Endothelial cell of umbilical vein (primary cell): ENCODE data around the gene ITGB3. TPM values are rescaled to one million over a fixed set of nuclear protein-coding genes. Genes with fewer than 3 reads are reported as not detected.

Experiments used
- BruUV-seq: library from RNA; stranded (reverse); fragments of 400-500 nt; replicated peaks from 2 replicates; lab custom pipeline; 2021; lab: Mats Ljungman, UMichigan
- CTCF ChIA-PET: fragments of 300-600, 350-600 bp; sonication (Branson Sonifier 250); formaldehyde crosslinking; loops from one replicate; lab custom pipeline; 2021; ENCODE audit warnings: antibody characterized with exemption, inconsistent platforms; lab: Charles Lee
- POLR2A ChIA-PET: fragments of 300-600, 350-600 bp; sonication (Branson Sonifier 250); formaldehyde crosslinking; loops from one replicate; lab custom pipeline; 2021; ENCODE audit warnings: antibody characterized with exemption, inconsistent platforms; lab: Charles Lee
- DNase-seq: peaks from one replicate; pipeline ENCODE4 v3.0.0-alpha.2; 2011; ENCODE audit warnings: low read depth, low spot score
- FAIRE-seq: peaks from 2 replicates; lab custom pipeline; 2011; peaks lifted over from hg19 to GRCh38; lab: Jason Lieb, UNC
- H2AFZ ChIP-seq: 2 replicates; pipeline ENCODE4 v1.6.0; 2012; ENCODE audit warnings: low read depth, low read length, control low read depth, inconsistent platforms
- H3K27ac ChIP-seq: 2 replicates; pipeline ENCODE4 v1.5.1; 2011; ENCODE audit warnings: low read depth, mild to moderate bottlenecking, control low read depth, low read length, moderate library complexity; ENCODE audit not compliant: insufficient read depth
- H3K27me3 ChIP-seq, 2 experiments: 2 replicates each; pipeline versions ENCODE4 v1.6.0 to v1.6.1; 2011; ENCODE audit warnings: low read length in 2 of 2, mixed read lengths in 1 of 2; ENCODE audit not compliant: control insufficient read depth in 2 of 2, insufficient read depth in 2 of 2
- H3K36me3 ChIP-seq, 2 experiments: 2 replicates in 1 of 2; 3 replicates in 1 of 2; pipeline ENCODE4 v1.5.1; 2011; ENCODE audit warnings: low read length in 2 of 2, mild to moderate bottlenecking in 1 of 2, moderate library complexity in 1 of 2; ENCODE audit not compliant: control insufficient read depth in 2 of 2, insufficient read depth in 2 of 2; ENCODE audit errors: extremely low read depth in 1 of 2
- H3K4me1 ChIP-seq: 3 replicates; pipeline ENCODE4 v1.5.1; 2011; ENCODE audit warnings: mild to moderate bottlenecking, low read length; ENCODE audit not compliant: control insufficient read depth, insufficient read depth; ENCODE audit errors: extremely low read depth
- H3K4me2 ChIP-seq: 2 replicates; pipeline ENCODE4 v1.6.1; 2011; ENCODE audit warnings: low read length, control low read depth, mixed read lengths; ENCODE audit not compliant: insufficient read depth
- H3K4me3 ChIP-seq, 3 experiments: fragments of 200-600 bp in 1 of 3; sonication (generic), shearing (Covaris generic) in 1 of 3; replicated peaks in 1 of 3; 2 replicates each; pipeline ENCODE4 v1.5.1; 2011 to 2016; ENCODE audit warnings: control low read depth in 3 of 3, low read length in 3 of 3, mild to moderate bottlenecking in 2 of 3, inconsistent platforms in 1 of 3, low read depth in 1 of 3, moderate library complexity in 1 of 3; ENCODE audit not compliant: insufficient read depth in 1 of 3
- H3K79me2 ChIP-seq: 2 replicates; pipeline ENCODE4 v1.6.0; 2012; ENCODE audit warnings: low read length, inconsistent platforms; ENCODE audit not compliant: control insufficient read depth, insufficient read depth
- H3K9ac ChIP-seq: replicated peaks from 2 replicates; pipeline ENCODE3; 2011; ENCODE audit warnings: low read length, control low read depth; ENCODE audit not compliant: insufficient read depth; ENCODE audit errors: extremely low read depth
- H3K9me1 ChIP-seq: replicated peaks from 3 replicates; pipeline ENCODE4 v1.6.0; 2011; ENCODE audit warnings: mild to moderate bottlenecking, low read length; ENCODE audit not compliant: control insufficient read depth, insufficient read depth; ENCODE audit errors: extremely low read depth
- H3K9me3 ChIP-seq: replicated peaks from 2 replicates; pipeline ENCODE4 v1.5.1; 2012; ENCODE audit warnings: low read length, inconsistent platforms; ENCODE audit not compliant: control insufficient read depth, insufficient read depth
- H4K20me1 ChIP-seq: replicated peaks from 2 replicates; pipeline ENCODE3; 2011; ENCODE audit warnings: mild to moderate bottlenecking, low read length; ENCODE audit not compliant: control insufficient read depth, insufficient read depth; ENCODE audit errors: extremely low read depth
- EZH2 ChIP-seq: IDR thresholded peaks from 2 replicates; pipeline ENCODE4 v1.6.1; 2012; ENCODE audit warnings: borderline replicate concordance, low read depth, mild to moderate bottlenecking, moderate library complexity, low read length, inconsistent platforms; ENCODE audit not compliant: severe bottlenecking
- FOS ChIP-seq: IDR thresholded peaks from 2 replicates; pipeline ENCODE4 v1.6.1; 2011; ENCODE audit warnings: mild to moderate bottlenecking, low read length, moderate library complexity, borderline replicate concordance; ENCODE audit not compliant: insufficient read depth
- GATA2 ChIP-seq: IDR thresholded peaks from 2 replicates; pipeline ENCODE4 v1.7.0; 2011; ENCODE audit warnings: low read depth, mild to moderate bottlenecking, moderate library complexity, mixed read lengths, low read length; ENCODE audit not compliant: insufficient read length, insufficient read depth
- JUN ChIP-seq: IDR thresholded peaks from 2 replicates; pipeline ENCODE4 v1.6.1; 2011; ENCODE audit warnings: borderline replicate concordance, low read depth; ENCODE audit not compliant: insufficient read length, insufficient read depth
- MYC ChIP-seq: IDR thresholded peaks from one replicate; pipeline ENCODE4 v1.6.1; 2011; ENCODE audit warnings: mild to moderate bottlenecking, low read depth, low read length
- POLR2A ChIP-seq: IDR thresholded peaks from 2 replicates; pipeline ENCODE4 v1.6.1; 2012; ENCODE audit warnings: low read depth, mild to moderate bottlenecking, control low read depth, low read length
- POLR2AphosphoS5 ChIP-seq: IDR thresholded peaks from 2 replicates; pipeline ENCODE4 v1.6.1; 2012; ENCODE audit warnings: low read depth, mild to moderate bottlenecking, control low read depth, low read length, moderate library complexity; ENCODE audit not compliant: insufficient read depth
- dilution Hi-C: fragments of 300-500 bp; cut with MboI; formaldehyde crosslinking; loops from one replicate; pipeline ENCODE4 v1.15.0; 2019; ENCODE audit warnings: low sequenced_read_pairs; ENCODE audit not compliant: extremely low pct_ligation_motif_present
- intact Hi-C: fragments of 100-400 bp; cut with micrococcal nuclease; formaldehyde crosslinking; loops from one replicate; pipeline ENCODE4 v1.10.0; 2022
- polyA plus RNA-seq, 4 experiments: library from polyadenylated mRNA; depleted of rRNA in 3 of 4; stranded (reverse) in 3 of 4; unstranded in 1 of 4; fragments of >200 nt; gene quantifications; 2 replicates each; pipeline versions ENCODE4 v1.2.1 to v1.2.3, GENCODE V29; 2011 to 2012; ENCODE audit warnings: missing spikeins in 1 of 4
- total RNA-seq: library from RNA; stranded (reverse); gene quantifications from 2 replicates; pipeline ENCODE4 v1.2.3, GENCODE V29; 2021
- TF ChIP-seq, protein P1 (sequence below), 2 donors: IDR thresholded peaks; 1 replicate in 1 of 2; 2 replicates in 1 of 2; pipeline ENCODE4 v1.5.1; 2011; ENCODE audit warnings: low read length in 2 of 2, mild to moderate bottlenecking in 2 of 2, moderate library complexity in 2 of 2, control low read depth in 1 of 2, inconsistent platforms in 1 of 2, low read depth in 1 of 2; ENCODE audit not compliant: insufficient read depth in 1 of 2; ENCODE audit errors: extremely low read depth in 1 of 2
- TF ChIP-seq, protein P2 (sequence below): IDR thresholded peaks from 2 replicates; pipeline ENCODE4 v1.6.1; 2011; ENCODE audit not compliant: insufficient read depth, insufficient read length

ITGB3 gene
- total and polyA plus RNA-seq, 2 donors (not counting 3 experiments of a cell fraction or from before 2014, with no cell fraction given): 55.8 to 60.0 TPM

DNA sequence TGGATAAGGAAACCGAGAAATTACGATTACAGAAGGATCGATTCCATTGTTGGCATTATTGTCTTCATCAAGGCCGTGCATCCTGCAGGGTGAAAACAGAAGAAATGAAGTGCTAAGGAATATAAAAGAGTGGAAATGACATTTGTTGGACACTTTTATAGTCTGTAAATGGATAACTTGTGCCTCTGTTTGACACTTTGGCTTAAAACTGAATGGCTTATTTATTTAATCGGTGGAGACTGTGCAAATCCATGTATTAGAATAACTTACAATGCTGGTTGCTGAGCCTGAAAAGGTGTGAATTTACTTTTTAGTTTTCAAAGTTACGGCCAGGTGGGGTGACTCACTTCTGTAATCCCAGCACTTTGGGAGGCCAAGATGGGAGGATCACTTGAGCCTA lies 31.4 kb downstream of the ITGB3 start:
- Histone ChIP-seq H3K9me1 (no peaks in the 10 kb centered on the region), H3K4me2 (no peak overlapping the region), H3K27me3 (no peaks in the 10 kb centered on the region), H2AFZ (no peak overlapping the region), H3K4me1 (no peaks in the 10 kb centered on the region), H3K4me3 (no peak overlapping the region), H3K27ac (no peak overlapping the region), H3K9ac (no peak overlapping the region), H3K79me2 (no peaks in the 10 kb centered on the region), H3K36me3 (peaks cover 3 to 32% of the 10 kb centered on the region in 2 experiments), H4K20me1 (no peaks in the 10 kb centered on the region), H3K9me3 (no peaks in the 10 kb centered on the region)
- BruUV-seq: no TSS peak
- FAIRE-seq (no peak), DNase-seq (no peak)
- TF ChIP-seq EZH2 (no peak), MYC (no peak), JUN (no peak), FOS (no peak), POLR2A (no peak), GATA2 (no peak), POLR2AphosphoS5 (no peak)
- TF ChIP-seq, protein P1, sequence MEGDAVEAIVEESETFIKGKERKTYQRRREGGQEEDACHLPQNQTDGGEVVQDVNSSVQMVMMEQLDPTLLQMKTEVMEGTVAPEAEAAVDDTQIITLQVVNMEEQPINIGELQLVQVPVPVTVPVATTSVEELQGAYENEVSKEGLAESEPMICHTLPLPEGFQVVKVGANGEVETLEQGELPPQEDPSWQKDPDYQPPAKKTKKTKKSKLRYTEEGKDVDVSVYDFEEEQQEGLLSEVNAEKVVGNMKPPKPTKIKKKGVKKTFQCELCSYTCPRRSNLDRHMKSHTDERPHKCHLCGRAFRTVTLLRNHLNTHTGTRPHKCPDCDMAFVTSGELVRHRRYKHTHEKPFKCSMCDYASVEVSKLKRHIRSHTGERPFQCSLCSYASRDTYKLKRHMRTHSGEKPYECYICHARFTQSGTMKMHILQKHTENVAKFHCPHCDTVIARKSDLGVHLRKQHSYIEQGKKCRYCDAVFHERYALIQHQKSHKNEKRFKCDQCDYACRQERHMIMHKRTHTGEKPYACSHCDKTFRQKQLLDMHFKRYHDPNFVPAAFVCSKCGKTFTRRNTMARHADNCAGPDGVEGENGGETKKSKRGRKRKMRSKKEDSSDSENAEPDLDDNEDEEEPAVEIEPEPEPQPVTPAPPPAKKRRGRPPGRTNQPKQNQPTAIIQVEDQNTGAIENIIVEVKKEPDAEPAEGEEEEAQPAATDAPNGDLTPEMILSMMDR (IDR thresholded peaks at IDR 0.05; ENCODE audit: extremely low read depth in 1 of 2, insufficient read depth in 1 of 2, low read depth in 1 of 2, low read length in 2 of 2): no peak
- TF ChIP-seq, protein P2, sequence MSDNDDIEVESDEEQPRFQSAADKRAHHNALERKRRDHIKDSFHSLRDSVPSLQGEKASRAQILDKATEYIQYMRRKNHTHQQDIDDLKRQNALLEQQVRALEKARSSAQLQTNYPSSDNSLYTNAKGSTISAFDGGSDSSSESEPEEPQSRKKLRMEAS: no peak
- ChIA-PET CTCF (interaction anchor here (1.7 kb wide), 2 partner anchors 11 to 21 kb away, joined by 3 read pairs; no protein-coding TSS in a partner anchor), POLR2A (no interaction called here)
- intact Hi-C loops (no loop called here), dilution Hi-C loops (no loop called here)
